Thyroid gland (tissue), 4 donors: ENCODE results near the gene AP4S1. TPM values are rescaled to one million over a fixed set of nuclear protein-coding genes. Genes with fewer than 3 reads are reported as not detected.
"Not testable (repeated sequence)": the region's sequence is repeated elsewhere in the genome, so short reads cannot be mapped to it uniquely, and the experiment has no call there.

ENCODE experiments used
- DNase-seq, 2 donors: peaks; one replicate each; pipeline ENCODE4 v3.0.0-alpha.2; 2019
- H3K27ac ChIP-seq, 3 donors: fragments of 200-600 bp; sonication (generic); 1 replicate in 2 of 3; 2 replicates in 1 of 3; pipeline ENCODE4 v1.5.1; 2016 to 2019; ENCODE audit warnings: mild to moderate bottlenecking in 1 of 3, moderate library complexity in 1 of 3
- H3K27me3 ChIP-seq: fragments of 200-600 bp; sonication (generic); one replicate; pipeline ENCODE4 v1.5.1; 2019
- H3K36me3 ChIP-seq, 2 donors: fragments of 200-600 bp; sonication (generic); one replicate each; pipeline ENCODE4 v1.5.1; 2016 to 2019
- H3K4me1 ChIP-seq, 2 donors: fragments of 200-600 bp; sonication (generic); one replicate each; pipeline ENCODE4 v1.5.1; 2017 to 2019
- H3K4me3 ChIP-seq, 3 donors: fragments of 200-600 bp; sonication (generic); replicated peaks in 1 of 3; 1 replicate in 2 of 3; 2 replicates in 1 of 3; pipeline ENCODE4 v1.5.1; 2016; ENCODE audit warnings: mild to moderate bottlenecking in 1 of 3
- H3K9me3 ChIP-seq: fragments of 200-600 bp; sonication (generic); one replicate; pipeline ENCODE4 v1.5.1; 2017
- POLR2A ChIP-seq, 2 donors: fragments of 450-650 bp; IDR thresholded peaks; one replicate each; pipeline ENCODE4 v1.6.1; 2017; ENCODE audit warnings: antibody characterized with exemption in 2 of 2, mild to moderate bottlenecking in 2 of 2, moderate library complexity in 1 of 2
- WGBS, 2 donors: methylation state at CpG; one replicate each; pipeline ENCODE4 v1.1.5; 2017; 5-methylcytosine and 5-hydroxymethylcytosine counted together
- intact Hi-C: fragments of 100-400 bp; cut with DNase I; formaldehyde crosslinking; loops from one replicate; pipeline ENCODE4 v1.15.1; 2023
- total RNA-seq, 4 donors: library from RNA; depleted of rRNA; stranded (reverse); fragments of >200 nt; gene quantifications; one replicate each; pipeline ENCODE4 v1.2.3, GENCODE V29; 2016
- TF ChIP-seq, protein P1 (sequence below), 6 experiments: fragments of 200-600 bp in 3 of 6; fragments of 450-650 bp in 3 of 6; sonication (generic) in 3 of 6; IDR thresholded peaks; one replicate each; pipeline ENCODE4 v1.5.1; 2016 to 2019; ENCODE audit warnings: antibody characterized with exemption in 6 of 6, mild to moderate bottlenecking in 2 of 6, inconsistent platforms in 1 of 6, moderate library complexity in 1 of 6

AP4S1 gene
- total RNA-seq, 4 donors from 2014 or later: 19.5 to 33.9 (median 24.3) TPM

DNA sequence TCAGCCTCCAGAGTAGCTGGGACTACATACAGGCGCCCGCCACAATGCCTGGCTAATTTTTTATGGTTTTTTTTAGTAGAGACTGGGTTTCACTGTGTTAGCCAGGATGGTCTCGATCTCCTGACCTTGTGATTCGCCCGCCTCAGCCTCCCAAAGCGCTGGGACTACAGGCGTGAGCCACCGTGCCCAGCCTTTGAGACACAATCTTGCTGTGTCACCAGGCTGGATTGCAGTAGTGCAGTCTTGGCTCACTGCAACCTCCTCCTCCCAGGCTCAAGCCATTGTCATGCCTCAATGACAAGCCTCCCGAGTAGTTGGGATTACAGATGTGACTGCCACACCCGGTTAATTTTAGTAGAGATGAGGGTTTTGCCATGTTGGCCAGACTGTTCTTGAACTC lies 22.1 kb downstream of the AP4S1 start:
- no peaks in the 10 kb centered on the region for H3K36me3 ChIP-seq
- WGBS, 2 donors: 89 to 96% methylated on average over 7 to 10 of the region's 10 CpGs
- intact Hi-C loops: no loop called here
- no peaks in the 10 kb centered on the region for H3K27me3 ChIP-seq
- no peak for TF ChIP-seq POLR2A (IDR thresholded peaks at IDR 0.05)
- TF ChIP-seq, protein P1, sequence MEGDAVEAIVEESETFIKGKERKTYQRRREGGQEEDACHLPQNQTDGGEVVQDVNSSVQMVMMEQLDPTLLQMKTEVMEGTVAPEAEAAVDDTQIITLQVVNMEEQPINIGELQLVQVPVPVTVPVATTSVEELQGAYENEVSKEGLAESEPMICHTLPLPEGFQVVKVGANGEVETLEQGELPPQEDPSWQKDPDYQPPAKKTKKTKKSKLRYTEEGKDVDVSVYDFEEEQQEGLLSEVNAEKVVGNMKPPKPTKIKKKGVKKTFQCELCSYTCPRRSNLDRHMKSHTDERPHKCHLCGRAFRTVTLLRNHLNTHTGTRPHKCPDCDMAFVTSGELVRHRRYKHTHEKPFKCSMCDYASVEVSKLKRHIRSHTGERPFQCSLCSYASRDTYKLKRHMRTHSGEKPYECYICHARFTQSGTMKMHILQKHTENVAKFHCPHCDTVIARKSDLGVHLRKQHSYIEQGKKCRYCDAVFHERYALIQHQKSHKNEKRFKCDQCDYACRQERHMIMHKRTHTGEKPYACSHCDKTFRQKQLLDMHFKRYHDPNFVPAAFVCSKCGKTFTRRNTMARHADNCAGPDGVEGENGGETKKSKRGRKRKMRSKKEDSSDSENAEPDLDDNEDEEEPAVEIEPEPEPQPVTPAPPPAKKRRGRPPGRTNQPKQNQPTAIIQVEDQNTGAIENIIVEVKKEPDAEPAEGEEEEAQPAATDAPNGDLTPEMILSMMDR (IDR thresholded peaks at IDR 0.05): no peak
- no peak overlapping the region for H3K4me3 ChIP-seq
- no peaks in the 10 kb centered on the region for H3K4me1 ChIP-seq
- no peaks in the 10 kb centered on the region for H3K9me3 ChIP-seq
- peak in 1 of 2 donors; percentile 8 for DNase-seq
- H3K27ac ChIP-seq: no peak overlapping the region

DNA sequence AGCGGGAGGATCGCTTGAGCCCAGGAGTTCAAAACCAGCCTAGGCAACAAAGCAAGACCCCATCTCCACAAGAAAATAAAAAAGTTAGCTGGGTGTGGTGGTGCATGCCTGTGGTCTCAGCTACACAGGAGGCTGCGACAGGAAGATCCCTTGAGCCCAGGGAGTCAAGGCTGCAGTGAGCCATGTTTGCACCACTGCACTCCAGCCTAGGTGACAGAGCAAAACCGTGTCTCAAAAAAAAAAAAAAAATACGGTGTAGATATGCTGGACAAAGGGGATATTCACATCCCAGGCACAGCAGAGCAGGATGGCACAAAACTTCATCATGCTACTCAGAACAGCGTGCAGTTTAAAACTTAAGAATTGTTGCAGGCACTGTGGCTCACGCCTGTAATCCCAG lies 25.6 kb downstream of the AP4S1 start:
- no peak for DNase-seq
- Histone ChIP-seq H3K36me3 (no peaks in the 10 kb centered on the region), H3K4me1 (no peaks in the 10 kb centered on the region), H3K27me3 (no peaks in the 10 kb centered on the region), H3K4me3 (no peak overlapping the region), H3K27ac (no peak overlapping the region), H3K9me3 (no peaks in the 10 kb centered on the region)
- intact Hi-C loops: no loop called here
- 90 to 93% methylated on average over 7 of the region's 7 CpGs for WGBS, 2 donors
- TF ChIP-seq, protein P1 (IDR thresholded peaks at IDR 0.05): no peak
- TF ChIP-seq POLR2A (IDR thresholded peaks at IDR 0.05): no peak

DNA sequence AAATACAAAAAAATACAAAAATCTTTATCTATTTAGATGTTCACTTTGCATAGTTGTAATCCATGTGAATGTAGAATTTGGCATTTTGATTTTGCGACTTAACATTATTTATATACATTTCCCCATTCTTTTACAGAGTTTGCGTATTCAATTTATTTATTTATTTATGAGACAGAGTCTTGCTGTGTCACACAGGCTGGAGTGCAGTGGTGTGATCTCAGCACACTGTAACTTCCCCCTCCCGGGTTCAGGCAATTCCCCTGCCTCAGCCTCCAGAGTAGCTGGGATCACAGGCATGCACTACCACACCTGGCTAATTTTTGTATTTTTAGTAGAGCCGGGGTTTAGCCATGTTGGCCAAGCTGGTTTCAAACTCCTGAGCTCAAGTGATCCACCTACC lies 26.1 kb downstream of the AP4S1 start:
- intact Hi-C loops: no loop called here
- no peak overlapping the region for H3K4me3 ChIP-seq
- no peak for DNase-seq
- no peaks in the 10 kb centered on the region for H3K4me1 ChIP-seq
- no peaks in the 10 kb centered on the region for H3K27me3 ChIP-seq
- no peak overlapping the region for H3K27ac ChIP-seq
- TF ChIP-seq, protein P1 (IDR thresholded peaks at IDR 0.05): no peak
- H3K36me3 ChIP-seq: no peaks in the 10 kb centered on the region
- WGBS, 2 donors: 56 to 64% methylated on average over 4 of the region's 4 CpGs
- H3K9me3 ChIP-seq: no peaks in the 10 kb centered on the region

DNA sequence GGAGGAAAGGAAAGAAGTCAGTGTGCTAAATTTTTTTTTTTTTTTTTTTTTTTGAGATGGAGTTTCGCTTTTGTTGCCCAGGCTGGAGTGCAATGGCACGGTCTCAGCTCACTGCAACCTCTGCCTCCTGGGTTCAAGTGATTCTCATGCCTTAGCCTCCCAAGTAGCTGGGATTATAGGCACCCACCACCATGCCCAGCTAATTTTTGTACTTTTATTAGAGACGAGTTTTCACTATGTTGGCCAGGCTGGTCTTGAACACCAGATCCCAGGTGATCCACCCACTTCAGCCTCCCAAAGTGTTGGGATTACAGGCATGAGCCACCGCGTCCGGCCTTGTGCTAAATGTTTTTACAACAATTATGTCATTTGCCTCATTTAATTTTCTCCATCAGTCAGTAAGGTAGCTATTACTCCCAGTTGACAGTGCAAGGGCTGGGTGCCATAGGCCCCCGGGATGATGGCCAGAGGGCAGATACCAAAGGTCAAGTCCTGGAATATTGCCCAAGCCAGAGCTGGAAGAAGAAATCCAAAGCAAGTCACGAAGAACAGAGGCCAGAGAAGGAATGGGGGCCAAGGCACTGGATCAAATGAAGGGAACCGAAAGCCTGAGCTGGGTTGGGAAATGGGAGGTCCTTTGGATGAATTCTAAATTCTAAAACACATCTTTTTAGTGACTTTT lies 27.6 kb downstream of the AP4S1 start:
- WGBS, 2 donors: 77 to 78% methylated on average over 9 of the region's 9 CpGs
- H3K36me3 ChIP-seq, H3K4me1 ChIP-seq, intact Hi-C loops, H3K4me3 ChIP-seq, H3K9me3 ChIP-seq, H3K27ac ChIP-seq, H3K27me3 ChIP-seq: not testable (repeated sequence)
- peak; percentile 6 to 13 for DNase-seq

DNA sequence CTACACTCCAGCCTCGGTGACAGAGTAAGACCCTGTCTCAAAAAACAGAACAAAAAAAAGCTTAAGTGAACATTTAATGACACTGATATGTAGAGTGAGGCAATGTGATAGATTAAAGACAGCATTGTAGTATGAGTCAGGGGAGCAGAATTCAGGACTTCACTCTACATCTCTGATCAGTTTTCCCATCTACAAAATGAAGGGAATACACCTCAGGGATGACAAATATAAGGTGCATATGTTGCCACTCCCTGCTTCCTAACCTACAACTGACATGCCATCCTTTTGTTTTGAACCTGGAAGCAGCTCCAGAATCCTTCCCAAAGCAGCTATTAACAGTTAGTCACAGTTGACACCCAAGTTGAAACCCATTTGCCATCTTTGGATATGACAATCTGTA lies 31.6 kb downstream of the AP4S1 start:
- intact Hi-C loops: no loop called here
- no peak overlapping the region for H3K4me3 ChIP-seq

More for the DNA sequence above, 31.6 kb downstream of the AP4S1 start:
- DNase-seq: no peak
- H3K9me3 ChIP-seq: no peaks in the 10 kb centered on the region
- TF ChIP-seq, protein P1 (IDR thresholded peaks at IDR 0.05): no peak
- TF ChIP-seq POLR2A (IDR thresholded peaks at IDR 0.05): no peak
- no peaks in the 10 kb centered on the region for H3K4me1 ChIP-seq
- WGBS, 2 donors: 83 to 95% methylated on average over 1 of the region's 1 CpG
- H3K27ac ChIP-seq: no peak overlapping the region
- no peaks in the 10 kb centered on the region for H3K36me3 ChIP-seq
- no peaks in the 10 kb centered on the region for H3K27me3 ChIP-seq
